Right hindlimb (tissue), 1 donor: ENCODE results near the gene NFILZ.
A peak's percentile ranks its signal among the peaks of the same experiment; 100 is the strongest.
"Not testable (repeated sequence)": the region's sequence is repeated elsewhere in the genome, so short reads cannot be mapped to it uniquely, and the experiment has no call there.

Source experiments
- DNase-seq: peaks from one replicate; pipeline ENCODE4 v3.0.0-alpha.2; 2018

Gene NFILZ

DNA sequence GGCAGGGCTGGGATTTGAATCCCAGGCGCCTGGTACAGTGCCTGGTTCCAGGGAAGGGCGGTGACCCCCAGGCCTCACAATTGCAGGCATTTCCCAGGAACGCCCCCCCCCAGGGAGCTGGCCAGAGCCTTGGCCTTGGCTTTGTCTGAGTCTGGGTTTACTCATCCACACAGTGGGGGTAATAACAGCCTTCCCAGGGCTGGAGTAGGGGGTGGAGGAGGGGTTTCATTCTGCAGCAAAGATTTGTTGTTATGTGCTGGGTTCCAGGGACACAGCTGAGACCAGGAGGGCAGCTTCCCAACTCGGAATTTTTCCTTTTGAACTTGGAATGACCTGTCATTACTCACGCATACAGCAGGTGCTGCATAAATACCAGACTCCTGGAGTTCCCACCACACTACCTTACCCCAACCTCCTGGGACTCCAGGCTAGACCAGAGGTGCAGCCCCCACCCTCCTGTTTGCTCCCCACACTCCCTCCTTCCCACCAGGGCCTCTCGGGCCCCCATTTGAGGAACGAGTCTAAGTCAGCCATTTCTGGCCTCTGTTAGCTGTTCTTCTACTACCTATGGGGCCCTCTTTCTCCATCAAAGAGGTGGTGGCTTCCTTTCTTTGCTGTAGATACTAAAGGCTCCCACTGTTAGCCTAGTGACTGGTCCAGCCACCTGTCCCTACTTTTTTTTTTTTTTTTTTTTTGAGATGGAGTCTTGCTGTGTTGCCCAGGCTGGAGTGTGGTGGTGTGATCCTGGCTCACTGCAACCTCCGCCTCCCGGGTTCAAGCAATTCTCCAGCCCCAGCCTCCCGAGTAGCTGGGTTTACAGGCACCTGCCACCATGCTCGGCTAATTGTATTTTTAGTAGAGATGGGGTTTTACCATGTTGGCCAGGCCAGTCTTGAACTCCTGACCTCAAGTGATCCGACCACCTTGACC, 18.3 kb upstream of the NFILZ start:
- peak; percentile 79 for DNase-seq

DNA sequence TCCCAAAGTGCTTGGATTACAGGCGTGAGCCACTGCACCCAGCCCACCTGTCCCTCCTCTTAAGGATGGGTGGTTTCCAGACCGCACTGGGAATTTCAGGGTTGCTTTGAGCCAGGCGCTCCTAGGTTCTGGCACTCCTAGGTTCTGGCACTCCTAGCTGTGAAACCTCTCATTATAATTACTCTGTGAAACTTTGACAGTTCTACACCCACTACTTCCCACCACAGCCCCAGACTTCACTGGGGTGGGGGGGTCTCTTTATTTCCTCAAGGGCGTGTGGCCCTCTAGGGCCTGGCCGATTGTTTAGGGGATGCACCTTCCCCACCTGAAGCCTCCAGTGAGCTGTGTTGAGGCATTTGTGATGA, 17.6 kb upstream of the NFILZ start:
- no peak for DNase-seq

DNA sequence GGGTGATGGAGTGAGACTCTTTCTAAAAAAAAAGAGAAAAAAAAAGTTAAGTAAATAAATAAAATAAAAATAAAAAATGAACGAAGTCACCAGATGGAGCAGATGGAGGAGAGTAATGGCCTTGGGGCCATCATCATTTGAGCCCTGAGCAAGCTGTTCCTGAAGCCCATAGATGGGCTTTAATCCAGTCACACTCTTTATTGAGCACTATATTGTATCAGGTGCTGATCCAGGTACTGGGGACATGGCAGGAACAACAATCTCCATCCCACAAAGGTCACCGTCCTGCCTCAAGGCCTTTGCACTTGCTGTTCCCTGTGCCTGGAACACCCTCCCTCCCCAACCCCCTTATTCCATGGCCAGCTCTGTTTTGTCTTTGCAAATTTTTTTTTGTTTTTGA, 16.0 kb upstream of the NFILZ start:
- DNase-seq, result no peak

DNA sequence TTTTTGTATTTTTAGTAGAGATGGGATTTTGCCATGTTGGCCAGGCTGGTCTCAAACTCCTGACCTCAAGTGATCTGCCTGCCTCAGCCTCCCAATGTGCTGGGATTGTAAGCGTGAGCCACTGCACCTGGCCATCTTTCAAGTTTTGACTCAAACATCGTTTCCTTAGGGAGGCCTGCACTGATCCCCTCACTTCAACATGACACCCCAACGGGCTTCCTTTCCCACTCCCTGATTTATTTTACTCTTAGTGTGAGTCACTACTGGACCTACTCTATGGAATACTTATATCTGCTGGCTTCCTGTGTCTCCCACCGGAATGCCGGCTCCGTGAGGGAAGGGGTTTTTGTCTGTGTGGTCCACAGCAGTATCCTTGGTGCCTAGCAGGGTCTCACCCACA, 15.4 kb upstream of the NFILZ start:
- DNase-seq, result no peak

DNA sequence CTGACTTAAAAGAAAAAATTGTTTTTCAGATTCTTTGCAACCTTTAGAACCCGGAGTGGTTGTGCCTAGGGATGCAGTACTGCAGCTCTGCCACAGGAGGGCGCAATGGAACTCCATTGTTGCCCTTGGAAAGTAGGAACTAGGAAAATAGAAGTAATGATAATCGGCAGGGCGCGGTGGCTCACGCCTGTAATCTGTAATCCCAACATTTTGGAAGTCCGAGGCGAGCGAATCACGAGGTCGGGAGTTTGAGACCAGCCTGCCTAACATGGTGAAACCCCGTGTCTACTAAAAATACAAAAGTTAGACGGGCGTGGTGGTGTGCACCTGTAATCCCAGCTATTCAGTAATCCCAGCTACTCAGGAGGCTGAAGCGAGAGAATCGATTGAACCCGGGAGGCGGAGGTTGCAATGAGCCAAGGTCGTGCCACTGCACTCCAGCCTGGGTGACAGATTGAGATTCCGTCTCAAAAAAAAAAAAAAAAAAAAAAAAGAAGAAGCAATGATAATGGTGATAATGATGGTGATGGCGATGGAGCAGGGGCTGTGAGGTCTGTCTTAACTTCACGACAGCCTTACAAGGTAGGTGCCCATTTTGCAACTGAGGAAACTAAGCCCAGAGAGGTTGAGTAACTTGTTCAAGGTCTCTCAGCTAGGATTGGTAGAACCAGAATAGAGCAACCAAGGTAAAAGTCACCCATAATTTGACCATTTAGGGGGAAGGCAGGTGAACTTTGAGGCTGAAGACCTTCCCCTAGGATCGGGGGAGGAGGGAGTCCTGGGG, 14.4 kb upstream of the NFILZ start:
- peak; percentile 61 for DNase-seq

DNA sequence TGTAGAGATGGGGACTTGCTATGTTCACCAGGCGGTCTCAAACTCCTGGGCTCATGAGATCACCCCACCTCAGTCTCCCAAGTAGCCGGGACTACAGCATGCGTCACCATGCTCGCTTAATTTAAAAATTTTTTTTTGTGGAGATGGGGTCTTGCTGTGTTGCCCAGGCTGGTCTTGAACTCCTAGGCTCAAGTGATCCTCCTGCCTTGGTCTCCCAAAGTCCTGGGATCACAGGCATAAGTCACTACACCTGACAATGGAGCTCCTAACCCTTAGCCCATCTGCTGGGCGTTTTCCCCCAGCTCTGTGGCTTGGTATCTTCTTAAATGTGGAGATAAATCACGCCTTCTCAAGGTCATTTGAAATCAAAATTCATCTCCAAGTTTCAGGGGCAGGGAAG, 13.6 kb upstream of the NFILZ start:
- DNase-seq, result no peak

DNA sequence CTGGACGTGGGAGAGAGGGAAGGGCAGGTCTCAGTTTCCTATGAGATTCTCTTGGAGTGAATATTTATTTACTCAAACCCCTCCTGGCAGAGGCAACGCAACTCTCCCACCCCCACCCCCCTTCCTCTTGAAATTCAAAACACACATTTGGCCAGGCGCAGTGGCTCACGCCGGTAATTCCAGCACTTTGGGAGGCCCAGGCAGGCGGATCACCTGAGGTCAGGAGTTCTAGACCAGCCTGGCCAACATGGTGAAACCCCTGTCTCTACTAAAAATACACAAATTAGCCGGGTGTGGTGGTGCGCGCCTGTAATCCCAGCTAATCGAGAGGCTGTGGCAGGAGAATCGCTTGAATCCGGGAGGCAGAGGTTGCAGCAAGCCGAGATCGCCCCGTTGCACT, 13.1 kb upstream of the NFILZ start:
- not testable (repeated sequence) for DNase-seq

DNA sequence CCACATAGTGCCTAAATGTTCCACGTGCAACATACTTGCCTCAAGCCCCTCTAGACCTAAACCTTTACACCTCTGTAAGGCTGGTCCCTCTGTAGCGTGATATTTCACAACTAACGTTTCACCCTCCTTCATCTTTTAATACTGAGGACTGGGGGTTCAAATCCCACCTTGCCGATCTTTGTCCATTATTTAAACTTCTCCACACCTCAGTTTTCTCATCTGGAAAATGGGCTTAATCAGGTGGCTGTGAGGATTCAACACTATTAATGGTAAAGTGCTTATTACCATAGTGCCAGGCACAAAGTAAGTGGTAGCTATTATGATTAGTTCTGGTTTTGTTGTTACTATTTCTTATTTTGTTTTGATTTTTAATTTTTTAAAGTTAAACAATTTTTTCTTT, 12.4 kb upstream of the NFILZ start:
- no peak for DNase-seq

DNA sequence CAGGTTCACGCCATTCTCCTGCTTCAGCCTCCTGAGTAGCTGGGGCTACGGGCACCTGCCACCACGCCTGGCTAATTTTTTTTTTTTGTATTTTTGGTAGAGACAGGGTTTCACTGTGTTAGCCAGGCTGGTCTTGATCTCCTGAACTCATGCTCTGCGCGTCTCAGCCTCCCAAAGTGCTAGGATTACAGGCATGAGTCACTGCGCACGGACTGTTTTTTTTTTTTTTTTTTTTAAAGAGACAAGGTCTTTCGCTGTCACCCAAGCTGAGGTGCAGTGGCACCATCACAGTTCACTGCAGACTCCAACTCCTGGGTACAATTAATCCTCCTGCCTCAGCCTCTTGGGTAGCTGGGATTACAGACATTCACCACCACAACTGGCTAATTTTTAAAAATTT, 11.7 kb upstream of the NFILZ start:
- DNase-seq, result no peak

DNA sequence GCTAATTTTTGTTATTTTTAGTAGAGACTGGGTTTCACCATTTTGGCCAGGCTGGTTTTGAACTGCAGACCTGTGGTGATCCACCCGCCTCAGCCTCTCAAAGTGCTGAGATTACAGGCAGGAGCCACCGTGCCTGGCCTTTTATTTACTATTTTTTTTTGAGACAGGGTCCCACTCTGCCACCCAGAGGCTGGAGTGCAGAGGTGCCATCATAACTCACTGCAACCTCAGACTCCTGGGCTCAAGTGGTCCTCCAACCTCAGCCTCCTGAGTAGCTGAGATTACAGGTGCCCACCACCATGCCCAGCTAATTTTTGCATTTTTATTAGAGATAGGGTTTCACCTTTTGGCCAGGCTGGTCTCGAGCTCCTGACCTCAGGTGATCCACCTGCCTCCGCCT, 7.5 kb upstream of the NFILZ start:
- not testable (repeated sequence) for DNase-seq

DNA sequence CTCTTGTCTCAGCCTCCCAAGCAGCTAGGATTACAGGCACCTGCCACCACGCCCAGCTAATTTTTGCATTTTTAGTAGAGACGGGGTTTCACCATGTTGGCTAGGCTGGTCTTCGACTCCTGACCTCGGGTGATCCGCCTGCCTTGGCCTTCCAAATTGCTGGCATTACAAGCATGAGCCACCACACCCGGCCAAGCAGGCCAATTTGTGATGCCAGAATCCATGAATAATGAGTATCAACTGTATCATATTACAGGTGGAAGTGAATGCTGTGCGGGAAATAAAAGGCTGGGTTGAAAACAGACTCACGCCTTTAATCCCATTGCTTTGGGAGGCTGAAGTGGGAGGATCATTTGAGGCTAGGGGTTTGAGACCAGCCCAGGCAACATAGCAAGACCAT, 3.6 kb upstream of the NFILZ start:
- DNase-seq, result no peak

DNA sequence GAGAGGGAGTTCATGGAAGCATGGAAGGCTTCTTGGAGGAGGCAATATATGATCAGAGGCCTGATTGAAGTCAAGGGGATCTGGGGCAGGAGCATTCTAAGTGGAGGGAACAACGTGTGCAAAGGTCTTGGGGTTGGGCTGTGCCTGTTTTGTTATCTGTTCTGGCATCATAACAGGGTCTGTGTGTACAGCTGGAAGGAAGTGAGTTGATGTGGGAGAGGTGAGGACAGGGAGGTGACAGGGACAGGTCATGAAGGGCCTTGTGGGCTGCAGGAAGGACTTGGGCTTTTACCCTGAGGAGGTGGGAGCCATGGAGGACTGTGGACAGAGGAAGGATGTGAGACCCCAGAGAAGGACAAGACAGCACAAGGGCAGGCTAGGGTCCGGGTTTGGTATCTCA, 1.2 kb upstream of the NFILZ start:
- DNase-seq, result no peak

DNA sequence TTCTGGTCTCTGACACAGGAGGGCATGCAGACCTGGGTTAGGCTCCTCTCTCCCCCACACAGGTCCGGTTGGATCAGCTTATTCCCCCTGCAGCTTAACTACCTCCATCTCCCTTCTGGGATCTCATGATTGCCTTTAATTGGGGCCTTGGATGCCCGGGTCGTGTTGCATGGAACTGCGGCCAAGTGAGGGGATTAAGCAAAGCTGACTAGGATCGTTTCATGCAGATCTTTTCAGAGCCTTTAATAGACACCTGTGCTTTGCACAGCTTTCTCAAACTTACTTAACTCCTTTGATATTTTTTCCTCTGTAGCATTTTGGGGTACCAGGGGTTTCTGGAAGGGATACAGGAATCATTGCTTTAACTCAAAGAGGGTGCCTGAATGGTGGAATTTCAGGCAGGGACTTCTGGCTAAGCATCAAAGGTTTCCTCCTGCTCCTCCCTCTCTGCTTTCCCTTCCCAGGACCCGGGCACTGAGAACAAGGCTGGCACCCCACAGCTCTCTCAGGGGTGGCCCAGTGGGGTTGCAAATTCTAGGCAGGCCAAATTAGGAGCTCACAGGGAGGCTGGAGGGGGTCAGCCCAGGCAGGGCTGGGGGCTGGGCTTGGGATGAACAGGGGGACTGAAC, 477 bp downstream of the NFILZ start:
- no peak for DNase-seq

DNA sequence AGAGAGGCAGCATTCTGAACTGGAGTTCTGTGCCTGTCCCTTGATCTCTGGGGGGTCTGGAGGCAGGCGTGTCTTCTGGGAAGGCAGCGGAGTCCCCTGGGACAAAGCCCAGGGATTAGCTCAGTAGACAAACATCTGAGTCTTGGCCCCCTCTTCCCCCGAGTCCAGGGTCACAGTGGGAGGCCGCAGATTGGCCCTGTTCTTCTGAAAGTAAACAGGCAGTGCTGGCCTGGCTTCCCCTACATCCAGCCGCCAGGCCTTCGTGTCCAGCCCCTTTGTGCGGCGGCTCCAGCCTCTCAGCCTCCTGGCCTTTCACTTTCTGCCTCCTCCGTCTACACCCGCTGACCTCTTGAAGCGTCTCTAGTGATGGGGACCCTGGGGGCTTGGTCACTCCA, 989 bp downstream of the NFILZ start:
- no peak for DNase-seq

DNA sequence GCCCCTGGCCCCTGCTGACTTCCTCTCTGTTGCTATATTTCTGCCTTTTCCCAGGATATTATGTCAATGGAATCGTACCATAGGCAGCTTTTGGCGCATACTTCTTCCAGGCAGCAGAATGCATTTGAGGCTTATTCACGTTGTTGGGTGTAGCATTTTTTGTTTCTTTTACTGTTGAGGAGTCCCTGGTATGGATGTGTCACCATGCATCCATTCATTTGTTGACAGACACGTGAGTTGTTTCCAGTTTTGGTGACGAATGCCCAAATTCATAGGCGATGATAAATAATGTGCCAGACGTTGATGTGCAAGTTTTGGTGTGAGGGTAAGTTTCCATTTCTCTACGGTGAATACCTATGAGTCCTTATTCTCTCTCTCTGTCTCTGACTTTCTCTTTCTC, 5.0 kb downstream of the NFILZ start:
- DNase-seq, result no peak

DNA sequence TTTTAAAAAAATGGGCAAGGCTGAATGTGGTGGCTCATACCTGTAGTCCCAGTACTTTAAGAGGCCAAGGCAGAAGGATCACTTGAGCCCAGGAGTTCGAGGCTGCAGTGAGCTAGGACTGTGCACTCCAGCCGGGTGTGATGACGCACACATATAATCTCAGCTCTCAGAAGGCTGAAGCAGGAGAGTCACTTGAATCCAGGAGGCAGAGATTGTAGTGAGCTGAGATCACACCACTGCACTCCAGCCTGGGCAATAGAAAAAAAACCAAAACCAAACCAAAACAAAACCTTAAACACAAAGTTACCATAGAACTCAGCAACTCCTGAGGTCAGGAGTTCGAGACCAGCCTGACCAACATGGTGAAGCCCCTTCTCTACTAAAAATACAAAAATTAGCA, 6.6 kb downstream of the NFILZ start:
- DNase-seq, result not testable (repeated sequence)

DNA sequence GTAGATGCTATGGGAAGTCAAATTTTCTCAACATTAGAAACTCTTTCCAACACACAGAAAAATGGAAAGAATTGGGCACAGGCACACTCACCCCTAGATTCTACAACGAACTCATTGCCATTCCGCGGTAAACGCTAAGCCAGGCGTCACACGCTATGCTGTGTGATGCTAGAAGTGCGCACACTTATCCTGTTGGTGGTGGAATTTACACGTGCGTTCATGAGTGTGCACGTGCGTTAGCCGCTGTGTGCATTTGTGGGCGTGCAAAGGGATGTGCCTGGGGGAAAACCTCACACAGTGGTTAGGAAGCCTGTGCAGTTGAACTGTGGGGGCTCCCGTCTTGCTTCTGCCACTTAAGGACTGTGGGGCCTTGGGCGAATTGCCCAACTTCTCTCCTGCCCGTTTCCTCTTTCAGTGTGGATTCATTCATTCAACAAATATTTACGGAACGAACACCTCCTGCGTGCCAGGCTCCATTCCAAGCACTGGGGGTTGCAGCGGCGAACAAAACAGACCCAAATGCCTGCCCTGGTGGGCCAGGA, 7.7 kb downstream of the NFILZ start:
- DNase-seq, result no peak

DNA sequence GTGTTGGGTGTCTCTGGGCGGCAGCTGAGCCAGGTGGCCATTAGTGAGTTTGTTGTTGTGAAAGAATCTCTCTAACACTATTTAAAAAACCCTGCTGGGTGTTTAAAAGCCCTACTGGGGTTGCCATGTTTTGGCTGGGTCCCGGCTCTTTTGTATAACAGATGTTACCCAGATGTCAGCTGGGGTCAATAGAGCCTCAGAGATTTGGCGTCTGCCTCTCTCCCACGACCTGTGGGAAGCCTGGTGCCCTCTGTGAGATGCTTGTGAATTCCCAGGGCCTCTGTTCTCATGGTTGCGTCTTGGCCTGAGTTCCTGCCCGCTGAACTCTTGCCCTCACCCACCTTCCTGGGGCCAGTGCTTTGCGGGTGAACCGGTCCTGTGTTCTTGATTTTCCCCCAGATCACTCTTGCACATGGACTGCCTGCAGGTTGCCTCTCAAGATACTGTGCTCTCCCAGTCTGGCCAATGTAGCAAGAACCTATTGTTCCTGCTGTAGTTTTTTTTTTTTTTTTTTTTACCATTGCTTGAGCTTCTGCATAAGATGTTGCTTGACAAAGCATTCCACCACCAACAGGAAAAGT, 9.5 kb downstream of the NFILZ start:
- no peak for DNase-seq

DNA sequence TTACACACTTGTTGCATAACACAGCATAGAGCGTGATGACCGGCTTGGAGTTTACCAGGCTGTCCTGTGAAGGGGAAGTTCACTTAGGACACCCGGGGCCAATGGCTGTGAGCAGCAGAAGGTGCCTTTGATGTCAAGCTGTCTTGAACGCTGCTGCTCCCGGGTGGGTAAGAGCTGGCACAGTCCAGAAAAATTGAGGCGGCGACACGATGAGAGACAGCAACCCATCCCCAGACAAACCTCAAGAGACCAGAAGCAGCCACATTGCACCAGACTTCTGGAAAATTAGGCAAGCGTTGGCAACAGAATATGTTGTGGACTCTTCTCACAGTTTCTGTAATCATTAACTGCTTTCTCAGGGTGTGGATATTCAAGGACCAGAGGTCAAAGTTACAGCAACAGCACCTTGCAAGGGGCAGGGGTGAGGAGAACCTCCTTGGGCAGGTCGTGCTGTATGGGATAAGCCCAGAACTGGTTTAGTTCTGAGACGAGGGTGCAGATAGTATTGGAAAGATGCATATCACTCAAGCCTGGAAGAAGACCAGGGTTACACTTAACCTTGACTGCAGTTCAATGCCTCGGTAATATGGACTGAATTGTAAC, 10.1 kb downstream of the NFILZ start:
- DNase-seq, result no peak

DNA sequence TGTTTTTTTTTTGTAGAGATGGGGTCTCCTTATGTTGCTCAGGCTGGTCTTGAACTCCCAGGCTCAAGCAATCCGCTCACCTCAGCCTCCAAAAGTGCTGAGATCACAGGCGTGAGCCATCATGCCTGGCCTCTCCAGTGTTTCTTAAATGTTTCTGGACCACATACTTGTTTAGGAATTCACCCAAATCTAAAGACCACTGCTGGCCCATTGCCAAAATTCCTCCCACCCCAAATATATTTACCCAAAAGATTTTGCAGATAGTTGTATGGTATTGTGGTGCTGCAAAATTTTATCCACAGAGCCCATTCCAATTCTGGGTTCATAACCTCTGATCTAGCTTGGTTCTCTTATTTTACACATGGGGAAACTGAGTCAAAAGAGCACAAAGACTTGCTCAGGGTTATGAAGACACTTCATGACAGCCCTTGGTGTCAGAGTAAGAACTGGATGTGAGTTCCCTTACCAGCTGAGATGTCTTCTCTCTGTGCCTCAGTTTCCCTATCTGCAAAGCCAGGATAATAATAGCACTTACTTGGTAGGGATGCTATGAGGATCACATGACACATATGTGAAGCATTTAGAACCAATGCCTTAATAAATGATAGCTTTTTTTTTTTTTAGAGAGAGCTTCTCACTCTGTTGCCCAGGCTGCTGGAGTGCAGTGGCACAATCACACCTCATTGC, 10.9 kb downstream of the NFILZ start:
- no peak for DNase-seq

DNA sequence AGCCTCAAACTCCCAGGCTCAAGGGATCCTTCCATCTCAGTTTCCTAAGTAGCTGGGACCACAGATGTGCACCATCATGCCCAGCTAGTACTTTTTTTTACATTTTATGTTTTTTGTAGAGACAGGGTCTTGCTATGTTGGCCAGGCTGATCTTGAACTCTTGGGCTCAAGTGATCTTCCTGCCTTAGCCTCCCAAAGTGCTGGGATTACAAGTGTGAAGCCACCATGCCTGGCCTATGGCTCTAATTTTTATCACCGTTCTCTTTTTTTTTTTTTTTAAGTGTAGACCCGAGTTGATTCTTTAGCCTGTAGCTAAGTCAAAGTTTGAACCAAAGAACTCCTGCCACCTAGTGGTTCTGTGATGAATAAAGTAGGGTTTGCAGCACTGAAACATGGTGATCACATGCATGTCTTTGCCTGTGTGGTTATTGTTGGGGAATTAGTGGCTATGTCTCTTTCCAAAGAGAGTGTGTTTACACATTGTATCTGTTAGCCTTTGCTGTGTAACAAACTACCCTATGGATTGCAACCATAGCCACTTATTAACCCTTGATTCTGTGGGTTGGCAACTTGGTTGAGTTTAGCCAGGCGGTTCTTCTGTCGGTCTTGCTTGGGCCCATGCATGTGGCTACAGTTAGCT, 11.6 kb downstream of the NFILZ start:
- no peak for DNase-seq

DNA sequence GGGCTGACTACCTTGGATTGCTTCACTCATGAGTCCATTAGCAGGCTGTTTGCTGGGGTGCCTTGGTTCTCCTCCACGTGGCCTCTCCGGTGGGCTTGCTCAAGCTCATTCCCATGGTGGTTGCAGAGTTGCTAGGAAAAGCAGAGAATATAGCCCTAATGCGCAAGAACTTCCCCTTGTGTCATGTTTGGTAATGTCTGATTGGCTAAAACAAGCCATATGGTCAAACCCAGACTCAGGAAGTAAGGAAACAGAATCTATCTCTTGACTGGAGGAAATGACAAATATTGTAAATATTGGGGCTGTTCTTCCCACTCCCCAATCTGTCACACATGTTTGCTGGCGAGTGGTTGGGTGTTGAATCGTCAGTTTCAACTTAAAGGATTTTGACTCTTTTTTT, 12.1 kb downstream of the NFILZ start:
- DNase-seq, result no peak
